ENCODE data around the gene ARSA. TPM values are rescaled to one million over a fixed set of nuclear protein-coding genes. Genes with fewer than 3 reads are reported as not detected.
A peak's percentile ranks its signal among the peaks of the same experiment; 100 is the strongest.

Gene ARSA
- total and polyA plus RNA-seq, 2 of the 13 experiments (the other 11 are each of a cell fraction or from before 2014, with no cell fraction given) = 9.0 to 11.5 TPM

GRCh38 chr22:50582493-50583293 is 45.3 kb downstream of the ARSA start, which contains the start of gene CHKB (continued):
- no peak; the same call in 1 of the 2 replicates for TF ChIP-seq ZFP90 (CRISPR knock-in tag; IDR thresholded peaks at IDR 0.05; ENCODE audit: borderline replicate concordance)
- TF ChIP-seq, protein P1, sequence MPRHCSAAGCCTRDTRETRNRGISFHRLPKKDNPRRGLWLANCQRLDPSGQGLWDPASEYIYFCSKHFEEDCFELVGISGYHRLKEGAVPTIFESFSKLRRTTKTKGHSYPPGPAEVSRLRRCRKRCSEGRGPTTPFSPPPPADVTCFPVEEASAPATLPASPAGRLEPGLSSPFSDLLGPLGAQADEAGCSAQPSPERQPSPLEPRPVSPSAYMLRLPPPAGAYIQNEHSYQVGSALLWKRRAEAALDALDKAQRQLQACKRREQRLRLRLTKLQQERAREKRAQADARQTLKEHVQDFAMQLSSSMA (CRISPR knock-in tag; IDR thresholded peaks at IDR 0.05) = no peak
- no peak for TF ChIP-seq ZNF383 (CRISPR knock-in tag; IDR thresholded peaks at IDR 0.05; ENCODE audit: borderline replicate concordance)
- TF ChIP-seq JUNB (CRISPR knock-in tag; IDR thresholded peaks at IDR 0.05; ENCODE audit: borderline replicate concordance) = no peak
- no peak for TF ChIP-seq ARID2 (CRISPR knock-in tag; IDR thresholded peaks at IDR 0.05; ENCODE audit: borderline replicate concordance)
- TF ChIP-seq ZNF792 (CRISPR knock-in tag; IDR thresholded peaks at IDR 0.05) = no peak; the same call in 1 of the 2 replicates
- TF ChIP-seq DMAP1 (CRISPR knock-in tag; IDR thresholded peaks at IDR 0.05) = peak; percentile 75; the same call in 1 of the 2 replicates
- TF ChIP-seq NFYB (CRISPR knock-in tag; IDR thresholded peaks at IDR 0.05) = peak; percentile 93
- TF ChIP-seq HMGXB3 (CRISPR knock-in tag; IDR thresholded peaks at IDR 0.05; ENCODE audit: borderline replicate concordance) = 0 out of 2 replicates have a peak, but pooled peaks have one; percentile 39
- 0 out of 2 replicates have a peak, but pooled peaks have one; percentile 27 for TF ChIP-seq ZNF564 (CRISPR knock-in tag; IDR thresholded peaks at IDR 0.05)
- TF ChIP-seq ZNF567 (CRISPR knock-in tag; IDR thresholded peaks at IDR 0.05; ENCODE audit: borderline replicate concordance) = no peak; the same call in 1 of the 2 replicates
- TF ChIP-seq AGO1 (IDR thresholded peaks at IDR 0.05; ENCODE audit: low read depth, low read length, poor library complexity, severe bottlenecking) = peak; percentile 61
- TF ChIP-seq ATF7-NPFF (CRISPR knock-in tag; IDR thresholded peaks at IDR 0.05; ENCODE audit: low read depth) = no peak
- TF ChIP-seq ZNF547 (CRISPR knock-in tag; IDR thresholded peaks at IDR 0.05) = peak; percentile 89
- no peak for TF ChIP-seq MTA3 (CRISPR knock-in tag; IDR thresholded peaks at IDR 0.05)
- no peak for TF ChIP-seq ZNF546 (CRISPR knock-in tag; conservative IDR thresholded peaks at IDR 0.05)
- no peak for TF ChIP-seq ZNF773 (CRISPR knock-in tag; IDR thresholded peaks at IDR 0.05; ENCODE audit: borderline replicate concordance)
- TF ChIP-seq, protein P2, sequence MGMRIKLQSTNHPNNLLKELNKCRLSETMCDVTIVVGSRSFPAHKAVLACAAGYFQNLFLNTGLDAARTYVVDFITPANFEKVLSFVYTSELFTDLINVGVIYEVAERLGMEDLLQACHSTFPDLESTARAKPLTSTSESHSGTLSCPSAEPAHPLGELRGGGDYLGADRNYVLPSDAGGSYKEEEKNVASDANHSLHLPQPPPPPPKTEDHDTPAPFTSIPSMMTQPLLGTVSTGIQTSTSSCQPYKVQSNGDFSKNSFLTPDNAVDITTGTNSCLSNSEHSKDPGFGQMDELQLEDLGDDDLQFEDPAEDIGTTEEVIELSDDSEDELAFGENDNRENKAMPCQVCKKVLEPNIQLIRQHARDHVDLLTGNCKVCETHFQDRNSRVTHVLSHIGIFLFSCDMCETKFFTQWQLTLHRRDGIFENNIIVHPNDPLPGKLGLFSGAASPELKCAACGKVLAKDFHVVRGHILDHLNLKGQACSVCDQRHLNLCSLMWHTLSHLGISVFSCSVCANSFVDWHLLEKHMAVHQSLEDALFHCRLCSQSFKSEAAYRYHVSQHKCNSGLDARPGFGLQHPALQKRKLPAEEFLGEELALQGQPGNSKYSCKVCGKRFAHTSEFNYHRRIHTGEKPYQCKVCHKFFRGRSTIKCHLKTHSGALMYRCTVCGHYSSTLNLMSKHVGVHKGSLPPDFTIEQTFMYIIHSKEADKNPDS (CRISPR knock-in tag; IDR thresholded peaks at IDR 0.05) = no peak; the same call in none of the 2 replicates
- TF ChIP-seq ZNF557 (CRISPR knock-in tag; IDR thresholded peaks at IDR 0.05) = no peak
- TF ChIP-seq ONECUT2 (CRISPR knock-in tag; IDR thresholded peaks at IDR 0.05) = no peak; the same call in 1 of the 2 replicates
- peak; percentile 44; the same call in 1 of the 2 replicates for TF ChIP-seq ZNF605 (CRISPR knock-in tag; IDR thresholded peaks at IDR 0.05)
- TF ChIP-seq SNRNP70 (IDR thresholded peaks at IDR 0.05; ENCODE audit: low read depth, low read length) = no peak
- no peak for TF ChIP-seq ZKSCAN8 (CRISPR knock-in tag; IDR thresholded peaks at IDR 0.05; ENCODE audit: borderline replicate concordance)

Measured in HepG2 (cell line).